Liver (tissue), 9 donors: ENCODE data around the gene KRT4. TPM values are rescaled to one million over a fixed set of nuclear protein-coding genes. Genes with fewer than 3 reads are reported as not detected.

Experiments
- DNase-seq: peaks from one replicate; pipeline ENCODE4 v3.0.0-alpha.2; 2017; ENCODE audit warnings: low spot score
- H3K27ac ChIP-seq, 2 donors: one replicate each; pipeline ENCODE4 v1.7.0; 2013; ENCODE audit warnings: inconsistent platforms in 2 of 2, low read length in 2 of 2, control low read depth in 1 of 2, low read depth in 1 of 2, mild to moderate bottlenecking in 1 of 2
- H3K27me3 ChIP-seq, 4 donors: one replicate each; pipeline versions ENCODE4 v1.6.1 to v1.7.0; 2013; ENCODE audit warnings: low read length in 3 of 4, inconsistent platforms in 1 of 4, mild to moderate bottlenecking in 1 of 4, moderate library complexity in 1 of 4; ENCODE audit not compliant: control insufficient read depth in 4 of 4, insufficient read depth in 4 of 4
- H3K36me3 ChIP-seq, 4 donors: one replicate each; pipeline versions ENCODE4 v1.6.1 to v1.7.0; 2013; ENCODE audit warnings: low read length in 3 of 4, mild to moderate bottlenecking in 3 of 4, low read depth in 1 of 4, moderate library complexity in 1 of 4; ENCODE audit not compliant: control insufficient read depth in 4 of 4, insufficient read depth in 3 of 4
- H3K4me1 ChIP-seq, 4 donors: one replicate each; pipeline versions ENCODE4 v1.6.1 to v1.7.0; 2013; ENCODE audit warnings: low read length in 3 of 4, mild to moderate bottlenecking in 3 of 4, moderate library complexity in 1 of 4; ENCODE audit not compliant: control insufficient read depth in 4 of 4, insufficient read depth in 4 of 4
- H3K4me3 ChIP-seq, 3 donors: one replicate each; pipeline versions ENCODE4 v1.6.1 to v1.7.0; 2013; ENCODE audit warnings: low read length in 3 of 3, control low read depth in 1 of 3, low read depth in 1 of 3, mild to moderate bottlenecking in 1 of 3
- H3K9ac ChIP-seq, 2 donors: one replicate each; pipeline ENCODE4 v1.7.0; 2013; ENCODE audit warnings: low read length in 2 of 2, mild to moderate bottlenecking in 2 of 2, moderate library complexity in 2 of 2, control low read depth in 1 of 2, low read depth in 1 of 2
- H3K9me3 ChIP-seq, 4 donors: one replicate each; pipeline versions ENCODE4 v1.6.1 to v1.7.0; 2013; ENCODE audit warnings: low read length in 3 of 4; ENCODE audit not compliant: control insufficient read depth in 4 of 4
- EGR1 ChIP-seq, 2 donors: IDR thresholded peaks; 2 replicates each; pipeline ENCODE4 v1.6.1; 2016 to 2018; ENCODE audit warnings: antibody characterized with exemption in 2 of 2, low read depth in 2 of 2
- FOXA1 ChIP-seq: IDR thresholded peaks from 2 replicates; pipeline ENCODE4 v1.6.1; 2016; ENCODE audit warnings: antibody characterized with exemption
- FOXA2 ChIP-seq: IDR thresholded peaks from 2 replicates; pipeline ENCODE4 v1.6.1; 2016; ENCODE audit warnings: antibody characterized with exemption
- GABPA ChIP-seq, 2 donors: IDR thresholded peaks in 1 of 2; conservative IDR thresholded peaks in 1 of 2; 2 replicates each; pipeline ENCODE4 v1.6.1; 2016; ENCODE audit warnings: antibody characterized with exemption in 2 of 2, mild to moderate bottlenecking in 1 of 2, moderate library complexity in 1 of 2
- HNF4A ChIP-seq, 2 donors: conservative IDR thresholded peaks; 2 replicates each; pipeline ENCODE4 v1.6.1; 2016; ENCODE audit warnings: antibody characterized with exemption in 2 of 2, mild to moderate bottlenecking in 2 of 2
- HNF4G ChIP-seq: IDR thresholded peaks from 2 replicates; pipeline ENCODE4 v1.6.1; 2016; ENCODE audit warnings: antibody characterized with exemption
- RAD21 ChIP-seq, 2 donors: IDR thresholded peaks; 2 replicates each; pipeline ENCODE4 v1.6.1; 2016; ENCODE audit warnings: antibody characterized with exemption in 2 of 2, mild to moderate bottlenecking in 2 of 2
- RXRA ChIP-seq, 2 donors: IDR thresholded peaks; 2 replicates each; pipeline ENCODE4 v1.6.1; 2017 to 2018; ENCODE audit warnings: antibody characterized with exemption in 2 of 2, mild to moderate bottlenecking in 1 of 2
- SP1 ChIP-seq: IDR thresholded peaks from 2 replicates; pipeline ENCODE4 v1.6.1; 2018; ENCODE audit warnings: antibody characterized with exemption, mild to moderate bottlenecking
- TAF1 ChIP-seq: conservative IDR thresholded peaks from 2 replicates; pipeline ENCODE4 v1.6.1; 2016; ENCODE audit warnings: antibody characterized with exemption, mild to moderate bottlenecking
- YY1 ChIP-seq: IDR thresholded peaks from 2 replicates; pipeline ENCODE4 v1.6.1; 2016; ENCODE audit warnings: antibody characterized with exemption, mild to moderate bottlenecking
- WGBS: extraction: QIAGEN DNeasy Blood & Tissue Kit; methylation state at CpG from one replicate; pipeline ENCODE4 v1.1.7; 2013; 5-methylcytosine and 5-hydroxymethylcytosine counted together
- polyA plus RNA-seq, 2 donors: library from polyadenylated mRNA; stranded (reverse) in 1 of 2; unstranded in 1 of 2; fragments of 200-250 nt in 1 of 2; fragments of >200 nt in 1 of 2; fragmentation: Nextera tagmentation in 1 of 2; extraction: Ambion mirVana in 1 of 2; gene quantifications; one replicate each; pipeline versions ENCODE4 v1.2.1 to v1.2.3, GENCODE V29; 2013 to 2015
- total RNA-seq, 2 donors: library from RNA; depleted of rRNA; stranded (reverse); fragments of >200 nt; gene quantifications; one replicate each; pipeline ENCODE4 v1.2.3, GENCODE V29; 2014
- TF ChIP-seq, protein P1 (sequence below): IDR thresholded peaks from 2 replicates; pipeline ENCODE4 v1.6.1; 2016; ENCODE audit warnings: antibody characterized with exemption
- TF ChIP-seq, protein P2 (sequence below): IDR thresholded peaks from 2 replicates; pipeline ENCODE4 v1.6.1; 2016; ENCODE audit warnings: antibody characterized with exemption
- TF ChIP-seq, protein P3 (sequence below): IDR thresholded peaks from 2 replicates; pipeline ENCODE4 v1.6.1; 2016; ENCODE audit warnings: antibody characterized with exemption
- TF ChIP-seq, protein P4 (sequence below): IDR thresholded peaks from 2 replicates; pipeline ENCODE4 v1.6.1; 2016; ENCODE audit warnings: antibody characterized with exemption, mild to moderate bottlenecking
- donor health status: healthy.
- donor health status: healthy.
- donor health status: healthy.
- donor health status: healthy.
- donor health status: healthy.

Gene KRT4
- total and polyA plus RNA-seq, 4 donors = 0.05 to 0.23 TPM; not detected in 2

DNA sequence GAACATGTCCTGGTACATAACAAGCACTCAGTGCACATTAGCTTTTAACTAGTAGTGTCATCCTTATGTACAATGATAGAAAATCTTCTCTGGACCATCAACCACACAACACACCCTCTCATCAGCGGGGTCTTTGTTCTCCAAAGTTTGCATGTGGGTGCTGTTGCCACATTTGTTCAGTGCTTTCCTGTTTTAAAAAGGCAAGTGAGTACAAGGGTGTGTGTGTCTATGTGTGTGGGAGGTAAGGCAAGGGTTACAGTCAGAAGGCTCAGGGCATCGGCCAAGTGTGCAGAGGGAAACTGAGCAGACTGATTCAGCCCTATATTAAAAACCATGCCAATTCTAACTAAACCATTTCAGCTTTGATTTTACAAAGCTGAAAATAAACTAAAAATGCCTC is 54.7 kb downstream of the KRT4 start:
- WGBS = 43% methylated on average over 2 of the region's 2 CpGs

DNA sequence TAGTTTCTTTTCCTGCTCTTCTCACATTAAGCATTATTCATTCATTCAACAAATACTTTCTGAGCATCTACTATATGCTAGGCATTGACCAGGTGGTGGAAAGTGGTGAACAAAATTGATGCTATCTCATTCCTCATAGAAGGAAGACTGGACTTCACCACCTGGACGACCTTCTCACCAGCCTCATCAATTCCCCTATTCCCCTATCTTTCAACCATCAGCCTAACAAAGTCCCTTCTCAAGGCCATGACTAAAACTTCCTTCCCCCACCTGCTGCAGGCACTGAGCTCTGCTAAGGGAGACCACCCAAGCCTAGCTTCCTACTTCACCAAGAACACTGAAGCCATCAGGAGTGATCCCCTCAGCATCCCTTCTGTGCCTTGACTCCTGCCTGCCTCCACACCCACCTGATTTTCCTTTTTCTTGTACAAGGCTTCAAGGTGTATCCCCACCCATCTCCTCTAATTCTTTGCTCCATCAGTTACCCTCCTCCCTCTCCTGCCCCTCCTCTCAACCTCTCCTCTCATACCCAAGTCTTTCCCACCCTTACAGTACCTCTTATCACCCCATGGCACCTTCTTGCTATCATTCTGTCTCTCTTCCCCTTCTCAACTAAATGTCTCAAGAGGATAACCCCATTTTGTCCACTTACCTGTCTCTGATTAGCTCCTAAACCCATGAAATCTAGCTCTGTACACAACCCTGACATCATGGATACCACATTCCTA is 56.3 kb downstream of the KRT4 start:
- H3K36me3 ChIP-seq = no peaks in the 10 kb centered on the region
- H3K27me3 ChIP-seq = no peaks in the 10 kb centered on the region
- H3K27ac ChIP-seq = no peak overlapping the region
- TF ChIP-seq HNF4G = no peak
- TF ChIP-seq SP1 = no peak
- TF ChIP-seq, protein P1, sequence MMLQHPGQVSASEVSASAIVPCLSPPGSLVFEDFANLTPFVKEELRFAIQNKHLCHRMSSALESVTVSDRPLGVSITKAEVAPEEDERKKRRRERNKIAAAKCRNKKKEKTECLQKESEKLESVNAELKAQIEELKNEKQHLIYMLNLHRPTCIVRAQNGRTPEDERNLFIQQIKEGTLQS = no peak
- no peak for TF ChIP-seq RAD21 (IDR thresholded peaks at IDR 0.05)
- TF ChIP-seq, protein P2, sequence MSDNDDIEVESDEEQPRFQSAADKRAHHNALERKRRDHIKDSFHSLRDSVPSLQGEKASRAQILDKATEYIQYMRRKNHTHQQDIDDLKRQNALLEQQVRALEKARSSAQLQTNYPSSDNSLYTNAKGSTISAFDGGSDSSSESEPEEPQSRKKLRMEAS = no peak
- no peak for TF ChIP-seq TAF1
- no peak for TF ChIP-seq FOXA2
- no peak for TF ChIP-seq EGR1 (IDR thresholded peaks at IDR 0.05; ENCODE audit: low read depth in 2 of 2)
- no peak for TF ChIP-seq YY1
- no peak for TF ChIP-seq GABPA (IDR thresholded peaks at IDR 0.05 in 1 of 2, conservative IDR thresholded peaks at IDR 0.05 in 1 of 2)
- no peak for TF ChIP-seq RXRA (IDR thresholded peaks at IDR 0.05)
- TF ChIP-seq, protein P3, sequence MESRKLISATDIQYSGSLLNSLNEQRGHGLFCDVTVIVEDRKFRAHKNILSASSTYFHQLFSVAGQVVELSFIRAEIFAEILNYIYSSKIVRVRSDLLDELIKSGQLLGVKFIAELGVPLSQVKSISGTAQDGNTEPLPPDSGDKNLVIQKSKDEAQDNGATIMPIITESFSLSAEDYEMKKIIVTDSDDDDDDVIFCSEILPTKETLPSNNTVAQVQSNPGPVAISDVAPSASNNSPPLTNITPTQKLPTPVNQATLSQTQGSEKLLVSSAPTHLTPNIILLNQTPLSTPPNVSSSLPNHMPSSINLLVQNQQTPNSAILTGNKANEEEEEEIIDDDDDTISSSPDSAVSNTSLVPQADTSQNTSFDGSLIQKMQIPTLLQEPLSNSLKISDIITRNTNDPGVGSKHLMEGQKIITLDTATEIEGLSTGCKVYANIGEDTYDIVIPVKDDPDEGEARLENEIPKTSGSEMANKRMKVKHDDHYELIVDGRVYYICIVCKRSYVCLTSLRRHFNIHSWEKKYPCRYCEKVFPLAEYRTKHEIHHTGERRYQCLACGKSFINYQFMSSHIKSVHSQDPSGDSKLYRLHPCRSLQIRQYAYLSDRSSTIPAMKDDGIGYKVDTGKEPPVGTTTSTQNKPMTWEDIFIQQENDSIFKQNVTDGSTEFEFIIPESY = no peak
- no peak for TF ChIP-seq FOXA1
- TF ChIP-seq, protein P4, sequence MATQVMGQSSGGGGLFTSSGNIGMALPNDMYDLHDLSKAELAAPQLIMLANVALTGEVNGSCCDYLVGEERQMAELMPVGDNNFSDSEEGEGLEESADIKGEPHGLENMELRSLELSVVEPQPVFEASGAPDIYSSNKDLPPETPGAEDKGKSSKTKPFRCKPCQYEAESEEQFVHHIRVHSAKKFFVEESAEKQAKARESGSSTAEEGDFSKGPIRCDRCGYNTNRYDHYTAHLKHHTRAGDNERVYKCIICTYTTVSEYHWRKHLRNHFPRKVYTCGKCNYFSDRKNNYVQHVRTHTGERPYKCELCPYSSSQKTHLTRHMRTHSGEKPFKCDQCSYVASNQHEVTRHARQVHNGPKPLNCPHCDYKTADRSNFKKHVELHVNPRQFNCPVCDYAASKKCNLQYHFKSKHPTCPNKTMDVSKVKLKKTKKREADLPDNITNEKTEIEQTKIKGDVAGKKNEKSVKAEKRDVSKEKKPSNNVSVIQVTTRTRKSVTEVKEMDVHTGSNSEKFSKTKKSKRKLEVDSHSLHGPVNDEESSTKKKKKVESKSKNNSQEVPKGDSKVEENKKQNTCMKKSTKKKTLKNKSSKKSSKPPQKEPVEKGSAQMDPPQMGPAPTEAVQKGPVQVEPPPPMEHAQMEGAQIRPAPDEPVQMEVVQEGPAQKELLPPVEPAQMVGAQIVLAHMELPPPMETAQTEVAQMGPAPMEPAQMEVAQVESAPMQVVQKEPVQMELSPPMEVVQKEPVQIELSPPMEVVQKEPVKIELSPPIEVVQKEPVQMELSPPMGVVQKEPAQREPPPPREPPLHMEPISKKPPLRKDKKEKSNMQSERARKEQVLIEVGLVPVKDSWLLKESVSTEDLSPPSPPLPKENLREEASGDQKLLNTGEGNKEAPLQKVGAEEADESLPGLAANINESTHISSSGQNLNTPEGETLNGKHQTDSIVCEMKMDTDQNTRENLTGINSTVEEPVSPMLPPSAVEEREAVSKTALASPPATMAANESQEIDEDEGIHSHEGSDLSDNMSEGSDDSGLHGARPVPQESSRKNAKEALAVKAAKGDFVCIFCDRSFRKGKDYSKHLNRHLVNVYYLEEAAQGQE = no peak
- no peaks in the 10 kb centered on the region for H3K4me1 ChIP-seq
- no peak overlapping the region for H3K9ac ChIP-seq
- WGBS = 26% methylated on average over 1 of the region's 1 CpG
- DNase-seq = no peak
- H3K4me3 ChIP-seq = no peak overlapping the region
- H3K9me3 ChIP-seq = peaks cover 0 to 5% (median 3%) of the 10 kb centered on the region in 4 donors

More for the DNA sequence above, 54.7 kb downstream of the KRT4 start:
- Histone ChIP-seq H3K36me3 (no peaks in the 10 kb centered on the region), H3K9me3 (peaks cover 0 to 5% (median 3%) of the 10 kb centered on the region in 4 donors), H3K4me1 (no peaks in the 10 kb centered on the region), H3K27ac (no peak overlapping the region), H3K4me3 (no peak overlapping the region), H3K9ac (no peak overlapping the region), H3K27me3 (no peaks in the 10 kb centered on the region)
- TF ChIP-seq TAF1 (no peak), RAD21 (IDR thresholded peaks at IDR 0.05) (no peak), FOXA1 (no peak), GABPA (IDR thresholded peaks at IDR 0.05 in 1 of 2, conservative IDR thresholded peaks at IDR 0.05 in 1 of 2) (no peak), YY1 (no peak), EGR1 (IDR thresholded peaks at IDR 0.05; ENCODE audit: low read depth in 2 of 2) (no peak), HNF4A (conservative IDR thresholded peaks at IDR 0.05) (no peak), HNF4G (no peak), SP1 (no peak), FOXA2 (no peak), RXRA (IDR thresholded peaks at IDR 0.05) (no peak)
- TF ChIP-seq, protein P1 = no peak
- TF ChIP-seq, protein P2 = no peak
- TF ChIP-seq, protein P3 = no peak
- no peak for DNase-seq
